GM19239 (cell line): ENCODE data around the gene AGMAT.
"Not testable (repeated sequence)": the region's sequence is repeated elsewhere in the genome, so short reads cannot be mapped to it uniquely, and the experiment has no call there.

Experiments
- DNase-seq: peaks from one replicate; pipeline ENCODE4 v3.0.0; 2011; ENCODE audit warnings: low spot score; ENCODE audit not compliant: insufficient read length
- FAIRE-seq: peaks from 2 replicates; lab custom pipeline; 2011; peaks lifted over from hg19 to GRCh38; lab: Jason Lieb, UNC

AGMAT gene

DNA sequence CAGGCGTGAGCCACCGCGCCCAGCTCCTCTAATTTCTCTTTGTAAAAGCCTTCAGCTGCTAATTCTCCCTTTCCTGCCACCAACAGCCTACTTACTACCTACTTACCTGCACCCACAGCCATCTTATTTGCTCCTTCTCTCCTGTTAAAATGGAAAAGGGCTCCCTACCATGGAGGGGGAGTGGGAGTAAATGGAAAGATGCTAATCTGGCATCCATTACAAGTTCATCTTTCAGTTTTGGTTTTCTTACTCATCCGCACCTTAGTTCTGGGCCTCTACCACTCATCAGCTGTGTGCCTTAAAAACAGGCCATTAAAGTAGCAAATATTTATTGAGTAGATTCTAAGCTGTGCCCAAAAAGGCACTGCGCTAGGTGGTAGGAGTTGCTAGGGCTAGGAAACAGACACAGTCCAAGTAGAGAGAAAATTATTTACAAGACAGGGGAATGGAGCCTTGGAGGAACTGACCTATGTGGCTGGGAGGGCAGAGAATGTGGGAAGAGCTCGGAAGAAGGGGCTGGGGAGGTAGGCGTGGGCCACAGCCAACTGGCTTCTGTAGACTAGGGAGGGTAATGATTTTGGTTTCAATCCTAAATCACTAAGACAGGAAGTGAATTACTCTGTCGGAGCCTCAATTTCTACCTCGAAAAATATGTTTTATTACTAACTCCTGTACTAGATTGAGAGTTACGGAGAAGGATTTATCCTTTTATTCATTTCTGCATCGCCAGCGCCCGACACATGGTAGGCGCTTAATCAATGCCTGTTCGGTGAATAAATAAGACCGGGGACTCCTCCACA lies 31.7 kb upstream of the AGMAT start:
- DNase-seq (no peak), FAIRE-seq (peak; percentile 4)

GRCh38 chr1:15610167-15610566 lies 25.3 kb upstream of the AGMAT start:
- no peak for FAIRE-seq
- no peak for DNase-seq

DNA sequence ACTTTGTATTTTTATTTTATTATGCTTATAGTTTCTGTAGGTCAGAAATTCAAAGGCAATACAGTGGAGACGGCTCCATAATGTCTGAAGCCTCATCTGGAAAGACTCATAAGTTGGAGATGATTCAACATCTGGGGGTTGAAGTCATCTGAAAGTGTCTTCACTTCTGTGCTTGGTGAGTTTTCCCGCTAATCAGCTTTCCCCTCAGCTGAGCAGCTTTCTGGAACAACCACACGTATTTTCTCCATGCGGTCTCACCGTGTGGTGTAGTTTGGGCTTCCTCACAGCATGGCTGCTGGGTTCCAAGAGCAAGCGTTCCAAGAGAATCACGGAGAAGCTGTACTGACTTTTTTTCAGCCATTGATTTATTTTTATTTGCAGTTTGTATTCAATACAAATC lies 24.8 kb upstream of the AGMAT start:
- FAIRE-seq = no peak
- no peak for DNase-seq

DNA sequence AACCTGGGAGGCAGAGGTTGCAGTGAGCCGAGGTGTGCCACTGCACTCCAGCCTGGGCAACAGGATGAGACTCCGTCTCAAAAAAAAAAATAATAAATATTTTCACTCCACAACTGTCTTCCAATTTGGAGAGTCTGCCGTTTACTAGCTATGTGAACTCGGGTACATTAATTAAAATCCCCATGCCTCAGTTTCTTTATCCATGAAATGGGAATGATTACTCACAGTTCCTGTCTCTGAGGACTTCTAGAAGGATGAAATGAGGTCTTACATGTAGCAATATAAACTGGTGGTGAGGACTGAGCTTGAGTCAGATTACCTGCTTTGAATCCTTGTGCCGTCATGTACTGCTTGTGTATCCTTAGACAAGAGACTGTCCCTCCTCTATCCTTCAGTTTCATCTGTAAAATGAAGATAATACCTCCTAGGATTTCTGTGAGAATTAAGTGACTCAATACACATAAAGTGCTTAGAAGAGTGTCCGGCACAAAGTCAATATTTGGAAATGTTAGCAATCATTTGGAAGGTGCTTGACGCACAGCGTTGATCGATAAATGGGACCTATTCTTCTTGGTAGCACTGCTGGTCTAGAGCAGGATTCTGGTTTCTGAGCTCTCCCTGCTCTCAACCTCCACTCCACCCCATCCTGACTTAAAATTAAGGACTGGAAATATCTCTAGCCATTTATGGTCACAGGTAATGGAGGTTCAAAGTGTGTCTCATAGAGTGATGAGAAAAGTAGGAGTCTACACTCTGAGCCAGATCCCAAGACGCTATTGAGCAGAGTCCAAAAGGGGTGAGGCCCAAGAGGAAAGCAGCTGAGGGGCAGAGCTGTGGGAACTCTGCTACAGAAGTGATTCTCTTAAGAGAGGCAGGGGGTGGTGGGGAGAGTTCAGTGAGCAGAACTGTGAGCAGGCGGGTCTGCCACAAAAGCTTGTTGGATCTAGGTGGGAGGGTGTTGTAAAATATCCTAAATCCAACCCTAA lies 20.8 kb upstream of the AGMAT start:
- DNase-seq (no peak), FAIRE-seq (no peak)

- not testable (repeated sequence) for DNase-seq, FAIRE-seq
Observed at GRCh38 chr1:15604400-15604799, 19.5 kb upstream of the AGMAT start.

GRCh38 chr1:15603966-15604282 lies 19.1 kb upstream of the AGMAT start:
- not testable (repeated sequence) for DNase-seq, FAIRE-seq

- FAIRE-seq (peak; percentile 89), DNase-seq (peak; percentile 64)
Observed at GRCh38 chr1:15603050-15603965, 18.5 kb upstream of the AGMAT start.

DNA sequence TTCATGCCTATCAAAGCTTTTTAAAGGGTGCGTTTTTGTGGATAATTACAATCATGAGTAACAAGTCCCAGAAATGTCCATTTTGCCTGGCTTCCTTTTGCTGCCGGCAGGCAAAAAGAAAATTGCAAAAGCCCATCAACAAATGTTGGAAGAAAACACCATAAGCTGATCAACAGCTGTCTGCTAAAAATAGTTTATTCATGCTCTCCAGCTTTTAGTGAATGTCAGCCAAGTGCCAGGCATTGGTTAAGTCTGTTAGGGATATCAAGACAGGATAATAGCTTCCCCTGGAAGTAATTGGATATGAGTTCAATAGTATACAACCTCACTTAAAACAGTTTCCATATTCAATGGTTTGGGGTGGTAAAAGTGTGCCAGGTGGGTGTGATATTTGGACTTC lies 13.6 kb upstream of the AGMAT start:
- FAIRE-seq (no peak), DNase-seq (no peak)

- no peak for DNase-seq
- no peak for FAIRE-seq
Observed at GRCh38 chr1:15595809-15596617, 11.2 kb upstream of the AGMAT start.

DNA sequence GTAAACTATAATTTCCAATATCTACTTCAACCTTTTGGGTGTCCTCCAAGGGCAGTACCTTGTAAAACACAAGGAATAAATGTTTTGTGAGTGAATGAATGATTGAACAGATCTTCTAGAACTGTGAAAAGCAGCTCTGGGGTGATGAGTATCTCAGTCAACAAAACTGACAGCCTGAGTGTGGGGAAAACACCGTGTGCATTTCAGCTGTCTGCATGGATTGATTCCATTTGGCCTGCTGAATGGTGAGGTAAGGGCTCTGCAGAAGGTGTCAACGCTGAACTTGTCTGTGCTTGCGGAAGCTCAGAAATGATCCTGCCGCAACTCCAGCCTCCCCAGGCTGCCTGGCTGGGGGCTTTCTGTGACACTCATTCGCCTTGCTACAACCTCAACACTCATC lies 7.4 kb upstream of the AGMAT start:
- no peak for DNase-seq
- no peak for FAIRE-seq

DNA sequence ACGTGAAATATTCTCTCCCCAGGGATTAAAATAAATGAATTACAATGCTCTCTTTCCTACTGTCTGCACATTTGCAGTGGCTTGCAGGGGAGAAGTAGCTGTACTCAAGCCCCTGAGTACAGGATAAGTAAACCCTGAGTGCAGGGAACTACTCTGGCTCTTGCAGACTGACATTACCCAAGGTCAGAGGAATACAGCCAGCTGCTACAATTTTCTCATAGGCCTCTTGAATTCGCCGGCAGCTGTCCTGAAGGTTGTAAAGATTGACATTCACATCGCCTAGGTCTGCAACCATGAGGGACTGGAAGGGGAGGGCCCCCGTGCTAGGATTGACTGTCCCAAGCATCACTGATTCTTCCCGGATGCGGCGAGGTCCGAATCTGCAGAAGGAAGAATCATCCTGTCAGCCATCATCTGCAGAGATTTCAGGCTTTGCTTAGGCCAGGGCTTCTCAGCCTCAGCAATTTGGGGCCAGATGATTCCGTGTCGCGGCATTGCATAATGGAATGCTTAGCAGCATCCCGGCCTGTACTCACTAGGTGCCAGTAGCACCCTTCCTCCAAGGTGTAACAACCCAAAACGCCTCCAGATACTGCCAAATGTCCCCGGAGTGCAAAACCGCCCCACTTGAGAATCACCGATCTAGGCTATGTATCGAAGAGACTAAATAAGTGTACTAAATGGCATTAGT lies 1.7 kb downstream of the AGMAT start:
- FAIRE-seq = no peak
- DNase-seq = no peak

DNA sequence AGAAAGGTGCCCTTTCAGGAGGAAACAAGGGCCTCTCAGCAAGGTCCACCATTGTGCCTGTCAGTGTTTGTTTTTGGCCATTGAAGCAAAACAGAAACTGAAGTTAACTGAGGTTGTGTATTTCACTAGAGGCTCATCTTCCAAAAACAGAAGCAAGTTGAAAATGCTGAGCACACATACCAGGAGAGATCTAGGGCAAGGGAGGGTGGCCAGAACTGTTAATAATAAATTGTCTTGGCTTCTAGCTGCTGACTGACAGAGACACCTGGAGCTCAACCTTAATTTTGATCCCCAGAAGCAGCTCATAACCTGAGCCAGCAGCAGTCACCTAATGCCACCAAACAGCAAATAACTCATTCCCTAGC lies 5.2 kb downstream of the AGMAT start:
- FAIRE-seq (peak; percentile 87), DNase-seq (peak; percentile 46)

DNA sequence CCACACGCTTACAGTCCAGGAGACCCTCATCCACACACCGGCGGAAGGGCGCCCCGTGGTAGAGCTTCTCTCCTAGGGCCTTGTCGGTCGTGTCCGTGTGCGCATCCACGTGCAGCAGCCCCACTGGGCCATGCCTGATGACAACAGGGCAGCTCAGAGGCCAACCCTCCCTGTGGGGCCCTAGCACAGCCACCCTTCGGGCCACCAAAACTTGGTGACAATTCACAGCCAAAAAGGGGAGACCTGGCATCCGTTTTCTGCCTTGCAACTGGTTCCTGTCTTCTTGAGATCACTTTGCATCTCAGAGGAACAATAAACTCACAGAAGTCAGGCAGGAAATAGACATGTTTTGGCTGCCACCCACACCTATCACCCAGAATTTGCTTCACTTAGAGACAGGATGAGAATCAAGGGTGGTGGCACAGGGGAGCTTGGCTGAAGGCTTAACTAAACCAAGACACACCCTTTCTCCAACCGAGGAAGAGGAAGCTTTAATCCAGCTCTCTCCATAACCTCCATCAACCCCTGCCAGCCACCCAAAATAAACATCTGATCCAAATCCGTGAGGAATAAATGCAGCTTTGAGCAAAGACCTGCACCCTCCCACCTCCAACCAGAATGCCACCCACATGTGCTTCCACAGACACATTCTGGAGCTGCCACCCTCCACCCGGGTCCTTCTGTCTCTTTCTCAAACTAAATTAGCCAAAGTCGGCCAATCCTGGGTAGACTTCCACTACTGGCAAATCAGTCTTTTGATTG lies 5.7 kb downstream of the AGMAT start:
- FAIRE-seq (no peak), DNase-seq (peak; percentile 29)

- no peak for DNase-seq
- no peak for FAIRE-seq
Observed at GRCh38 chr1:15577691-15578090, 7.2 kb downstream of the AGMAT start.

DNA sequence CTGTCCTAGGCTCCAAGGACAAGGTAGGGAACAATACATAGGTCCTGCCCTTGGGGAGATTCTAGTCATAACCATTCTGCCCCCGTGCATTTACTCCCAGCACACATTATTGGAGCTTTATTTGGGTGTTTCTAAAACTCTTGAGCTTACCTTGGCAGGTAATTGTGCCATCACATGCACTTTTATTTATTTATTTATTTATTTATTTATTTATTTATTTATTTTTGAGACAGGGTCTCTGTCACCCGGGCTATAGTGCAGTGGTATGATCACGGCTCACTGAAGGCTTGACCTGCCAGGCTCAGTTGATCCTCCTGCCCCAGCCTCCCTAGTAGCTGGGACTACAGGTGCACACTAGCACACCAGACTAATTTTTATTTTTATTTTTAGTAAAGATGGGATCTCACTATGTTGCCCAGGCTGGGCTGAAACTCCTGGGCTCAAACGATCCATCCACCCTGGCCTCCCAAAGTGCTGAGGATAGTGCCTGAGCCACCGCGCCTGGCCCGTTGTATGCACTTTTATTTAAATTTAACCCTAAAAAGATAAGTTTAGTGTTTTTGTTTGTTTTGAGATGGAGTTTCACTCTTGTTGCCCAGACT lies 9.2 kb downstream of the AGMAT start:
- FAIRE-seq (no peak), DNase-seq (no peak)

DNA sequence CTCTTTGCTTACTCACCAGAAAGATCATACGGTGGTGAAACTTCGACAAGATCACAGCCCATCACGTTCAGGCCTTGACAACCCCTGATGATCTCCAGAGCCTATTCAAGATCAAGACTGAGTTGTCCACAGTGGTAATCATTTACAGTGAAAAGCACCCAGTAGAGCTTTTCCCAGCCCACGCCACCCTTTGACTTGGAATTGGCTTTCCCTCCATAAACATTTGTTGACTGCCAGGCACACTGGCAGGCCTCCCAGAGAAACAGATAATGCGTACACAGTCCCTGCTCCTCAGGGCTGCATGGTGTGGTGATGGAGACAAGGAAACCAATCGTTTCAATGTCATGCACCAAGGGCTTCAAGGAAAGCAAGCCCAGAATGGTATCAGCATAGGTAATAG lies 10.1 kb downstream of the AGMAT start:
- DNase-seq (no peak), FAIRE-seq (no peak)

DNA sequence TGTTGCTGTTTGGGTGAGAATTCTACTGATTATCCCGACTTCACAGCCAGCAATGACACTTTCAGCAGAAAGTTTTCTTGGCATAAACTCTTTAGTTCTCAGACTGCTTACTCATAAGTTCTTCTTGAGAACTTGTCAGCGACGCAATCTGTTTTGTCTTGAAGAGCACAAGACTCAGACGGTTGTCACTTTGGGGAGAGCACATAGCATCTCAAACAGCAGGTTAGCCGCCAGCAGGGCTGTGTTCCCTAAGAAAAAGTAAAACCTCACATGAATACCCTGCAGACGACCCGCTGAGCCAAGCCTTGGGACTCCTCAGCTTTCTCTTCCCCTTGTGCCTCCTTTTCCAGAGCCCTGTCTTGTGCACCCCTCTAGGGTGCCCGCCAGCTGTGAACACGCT lies 11.4 kb downstream of the AGMAT start:
- FAIRE-seq = no peak
- DNase-seq = no peak

- FAIRE-seq (no peak), DNase-seq (no peak)
Observed at GRCh38 chr1:15571266-15571665, 13.6 kb downstream of the AGMAT start.
